ENCODE measurements around the gene UBE3D.
"Not testable (repeated sequence)": the region's sequence is repeated elsewhere in the genome, so short reads cannot be mapped to it uniquely, and the experiment has no call there.

The UBE3D gene

DNA sequence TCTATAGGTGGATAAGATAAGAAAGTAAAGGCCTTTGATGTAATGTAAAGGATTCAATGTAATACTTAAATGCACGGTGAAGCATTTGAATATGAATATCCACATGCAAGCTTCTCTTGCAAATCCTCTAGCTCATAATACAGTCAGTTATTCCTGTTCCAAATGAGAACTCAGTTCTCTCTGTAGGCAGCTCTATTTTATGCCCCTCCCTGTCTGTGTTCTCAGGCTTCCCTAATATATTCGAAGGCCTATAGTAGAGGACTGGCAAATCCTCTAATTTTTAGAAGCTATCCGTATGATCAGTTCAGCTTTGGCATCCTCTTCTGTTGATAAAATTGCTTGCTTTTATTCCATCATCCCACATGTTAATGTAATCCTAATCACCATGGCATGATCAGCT, 200.2 kb downstream of the UBE3D start:
- DNase-seq = no peak

DNA sequence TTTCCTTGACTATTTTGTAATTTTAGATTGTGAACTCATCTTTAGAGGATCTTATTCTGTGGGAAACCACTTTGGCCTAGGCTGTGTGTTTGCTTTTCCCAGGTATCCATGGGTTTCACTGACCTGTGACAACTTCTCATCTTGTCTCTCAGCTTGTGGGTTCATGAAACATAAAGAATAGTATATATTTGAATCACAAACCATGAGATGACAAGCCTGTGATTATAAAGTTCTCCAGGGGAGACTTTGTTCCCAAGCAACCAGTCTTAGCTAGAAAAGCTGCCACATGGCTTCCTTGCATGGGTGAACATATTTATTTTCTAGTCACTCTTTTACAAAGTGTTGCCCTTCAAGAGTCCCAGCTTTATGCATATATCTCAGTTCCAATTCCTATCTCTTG, 201.9 kb downstream of the UBE3D start:
- DNase-seq = no peak

DNA sequence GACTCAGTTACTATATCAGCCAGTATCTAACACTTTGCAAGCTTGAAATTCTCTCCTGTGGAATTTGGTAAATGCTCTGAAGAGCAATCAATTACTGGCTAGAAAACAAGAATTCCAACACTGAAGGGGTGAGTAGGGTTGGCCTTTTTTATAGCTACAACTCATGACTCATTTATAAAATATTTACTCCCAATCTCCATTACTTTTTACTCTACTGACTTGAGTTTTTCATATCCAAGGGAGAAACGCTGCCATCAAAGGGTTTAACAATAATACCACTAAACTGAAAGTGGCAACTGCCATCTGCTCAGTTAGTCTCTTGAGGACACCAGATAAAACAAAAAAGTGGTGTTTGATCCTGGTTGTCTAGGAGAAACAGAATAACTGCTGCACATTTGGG, 203.1 kb downstream of the UBE3D start:
- DNase-seq = no peak

DNA sequence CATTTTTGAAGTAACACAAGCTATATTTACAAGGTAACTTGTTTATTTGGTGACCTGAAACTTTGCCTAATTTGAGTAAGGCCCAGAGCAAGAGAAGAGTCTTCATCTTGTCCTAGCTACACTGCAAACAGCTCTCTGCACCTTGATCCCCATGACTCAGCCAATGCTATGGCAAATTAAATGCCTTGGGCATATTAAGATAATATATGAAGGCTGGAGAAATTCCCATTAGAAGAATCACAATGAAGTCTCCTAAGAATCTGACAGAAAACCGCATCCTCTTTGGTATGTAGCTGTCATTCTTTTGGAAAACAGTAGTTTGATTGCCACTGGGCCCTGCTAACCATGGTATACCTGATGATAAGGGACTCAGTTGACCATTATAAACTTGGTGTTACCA, 204.5 kb downstream of the UBE3D start:
- DNase-seq = no peak

DNA sequence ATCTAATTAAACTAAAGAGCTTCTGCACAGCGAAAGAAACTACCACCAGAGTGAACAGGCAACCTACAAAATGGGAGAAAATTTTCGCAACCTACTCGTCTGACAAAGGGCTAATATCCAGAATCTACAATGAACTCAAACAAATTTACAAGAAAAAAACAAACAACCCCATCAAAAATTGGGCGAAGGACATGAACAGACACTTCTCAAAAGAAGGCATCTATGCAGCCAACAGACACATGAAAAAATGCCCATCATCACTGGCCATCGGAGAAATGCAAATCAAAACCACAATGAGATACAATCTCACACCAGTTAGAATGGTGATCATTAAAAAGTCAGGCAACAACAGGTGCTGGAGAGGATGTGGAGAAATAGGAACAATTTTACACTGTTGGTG, 209.6 kb downstream of the UBE3D start:
- DNase-seq = not testable (repeated sequence)

DNA sequence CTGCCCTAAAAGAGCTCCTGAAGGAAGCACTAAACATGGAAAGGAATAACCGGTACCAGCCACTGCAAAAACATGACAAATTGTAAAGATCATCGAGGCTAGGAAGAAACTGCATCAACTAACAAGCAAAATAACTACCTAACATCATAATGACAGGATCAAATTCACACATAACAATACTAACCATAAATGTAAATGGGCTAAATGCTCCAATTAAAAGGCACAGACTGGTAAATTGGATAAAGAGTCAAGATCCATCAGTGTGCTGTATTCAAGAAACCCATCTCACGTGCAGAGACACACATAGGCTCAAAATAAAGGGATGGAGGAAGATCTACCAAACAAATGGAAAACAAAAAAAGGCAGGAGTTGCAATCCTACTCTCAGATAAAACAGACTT, 212.7 kb downstream of the UBE3D start:
- not testable (repeated sequence) for DNase-seq

DNA sequence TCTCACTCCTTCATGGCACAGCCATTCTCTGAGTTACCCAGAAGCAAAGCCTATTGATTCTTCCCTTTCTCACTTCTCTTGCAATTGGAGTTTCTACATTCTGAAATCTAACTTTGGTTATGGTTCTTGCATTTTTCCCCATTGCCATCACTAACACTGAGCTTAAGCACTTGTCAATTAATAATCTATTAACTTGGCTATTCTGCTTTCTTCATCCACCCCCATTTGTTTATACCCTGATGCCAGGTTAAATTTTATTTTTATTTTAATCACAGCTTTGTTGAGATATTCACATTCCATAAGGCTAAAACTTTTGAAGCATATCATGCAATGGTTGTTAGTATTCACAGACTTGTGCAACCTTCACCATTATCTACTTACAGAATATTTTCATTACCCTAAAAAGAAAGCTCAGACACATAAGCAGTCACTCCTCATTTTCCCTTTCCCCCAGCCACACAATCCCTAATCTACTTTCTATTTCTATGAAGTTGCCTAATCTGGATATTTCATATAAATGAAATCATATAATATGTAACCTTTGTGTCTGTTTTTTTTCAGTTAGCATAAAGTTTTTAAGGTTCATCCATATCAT, 222.3 kb downstream of the UBE3D start:
- no peak for DNase-seq

DNA sequence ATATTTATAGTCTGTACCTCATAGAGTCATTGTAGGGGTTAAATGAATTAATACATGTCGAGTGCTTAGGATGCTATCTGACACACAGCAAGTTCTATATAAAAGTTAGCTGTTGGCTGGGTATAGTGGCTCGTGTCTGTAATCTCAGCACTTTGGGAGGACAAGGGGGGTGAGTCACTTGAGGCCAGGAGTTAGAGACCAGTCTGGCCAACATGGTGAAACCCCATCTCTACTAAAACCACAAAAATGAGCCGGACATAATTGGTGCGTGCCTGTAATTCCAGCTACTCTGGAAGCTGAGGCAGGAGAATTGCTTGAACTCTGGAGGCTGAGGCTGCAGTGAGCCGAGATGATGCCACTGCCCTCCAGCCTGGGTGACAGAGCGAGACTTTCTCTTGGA, 222.9 kb downstream of the UBE3D start:
- DNase-seq = no peak

Measured in CD4-positive, alpha-beta T cell treated with Interleukin-4 for 1 hour (primary cell).